Measurements from ENCODE around the gene SPTLC2. TPM values are rescaled to one million over a fixed set of nuclear protein-coding genes. Genes with fewer than 3 reads are reported as not detected.
A peak's percentile ranks its signal among the peaks of the same experiment; 100 is the strongest.

Gene SPTLC2
- total RNA-seq, 1 donor from 2014 or later: 23.1 TPM

DNA sequence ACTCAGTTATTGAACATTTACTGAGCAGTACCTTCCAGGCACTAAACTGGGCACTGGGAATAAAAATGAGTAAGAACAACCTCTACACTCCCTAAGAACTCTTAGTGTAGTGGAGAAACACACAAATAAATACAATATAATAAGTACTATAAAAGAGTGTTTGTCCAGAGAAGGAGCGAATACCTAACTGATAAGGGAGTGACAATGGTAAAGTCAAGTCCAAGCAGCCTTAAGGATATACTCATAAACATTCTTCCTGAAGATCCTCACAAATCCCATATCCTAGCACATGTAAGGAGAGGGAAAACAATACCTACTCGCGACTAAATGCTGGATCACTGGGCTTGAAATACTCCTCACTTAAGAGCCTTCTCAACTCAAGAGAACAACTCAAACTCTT is 32.8 kb downstream of the SPTLC2 start:
- no peaks in the 10 kb centered on the region for H3K27me3 ChIP-seq
- TF ChIP-seq, protein P1, sequence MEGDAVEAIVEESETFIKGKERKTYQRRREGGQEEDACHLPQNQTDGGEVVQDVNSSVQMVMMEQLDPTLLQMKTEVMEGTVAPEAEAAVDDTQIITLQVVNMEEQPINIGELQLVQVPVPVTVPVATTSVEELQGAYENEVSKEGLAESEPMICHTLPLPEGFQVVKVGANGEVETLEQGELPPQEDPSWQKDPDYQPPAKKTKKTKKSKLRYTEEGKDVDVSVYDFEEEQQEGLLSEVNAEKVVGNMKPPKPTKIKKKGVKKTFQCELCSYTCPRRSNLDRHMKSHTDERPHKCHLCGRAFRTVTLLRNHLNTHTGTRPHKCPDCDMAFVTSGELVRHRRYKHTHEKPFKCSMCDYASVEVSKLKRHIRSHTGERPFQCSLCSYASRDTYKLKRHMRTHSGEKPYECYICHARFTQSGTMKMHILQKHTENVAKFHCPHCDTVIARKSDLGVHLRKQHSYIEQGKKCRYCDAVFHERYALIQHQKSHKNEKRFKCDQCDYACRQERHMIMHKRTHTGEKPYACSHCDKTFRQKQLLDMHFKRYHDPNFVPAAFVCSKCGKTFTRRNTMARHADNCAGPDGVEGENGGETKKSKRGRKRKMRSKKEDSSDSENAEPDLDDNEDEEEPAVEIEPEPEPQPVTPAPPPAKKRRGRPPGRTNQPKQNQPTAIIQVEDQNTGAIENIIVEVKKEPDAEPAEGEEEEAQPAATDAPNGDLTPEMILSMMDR (IDR thresholded peaks at IDR 0.05): no peak
- no peak for TF ChIP-seq POLR2AphosphoS5 (IDR thresholded peaks at IDR 0.05; ENCODE audit: insufficient read depth in 1 of 2, low read depth in 1 of 2)
- TF ChIP-seq POLR2A (IDR thresholded peaks at IDR 0.05): no peak
- no peak for DNase-seq (ENCODE audit: extremely low spot score in 2 of 2)
- H3K4me1 ChIP-seq: peaks cover 45% of the 10 kb centered on the region
- H3K4me3 ChIP-seq: no peak overlapping the region
- intact Hi-C loops (cut with DNase I): no loop called here
- H3K9me3 ChIP-seq: no peaks in the 10 kb centered on the region
- no peak overlapping the region for H3K27ac ChIP-seq
- H3K36me3 ChIP-seq: no peaks in the 10 kb centered on the region

DNA sequence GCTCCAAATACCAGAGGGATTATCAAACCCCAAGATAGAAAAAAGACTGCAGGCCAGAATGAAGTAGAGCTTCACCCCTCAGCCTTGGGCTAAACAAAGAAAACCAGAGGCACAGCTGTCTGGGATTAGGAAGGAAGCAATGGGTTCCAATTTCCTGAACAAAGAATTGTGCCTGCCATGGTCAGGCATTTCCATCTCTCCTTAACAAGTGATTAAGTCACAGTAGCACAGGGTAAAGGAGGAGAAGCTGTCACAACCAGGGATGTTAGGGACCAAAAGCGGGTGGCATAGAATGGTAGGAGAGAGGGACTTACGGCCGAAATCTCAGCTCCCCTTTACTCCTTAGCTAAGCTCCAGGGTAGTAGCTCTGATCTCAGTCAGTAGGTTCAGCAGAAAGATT is 33.9 kb downstream of the SPTLC2 start:
- no peak overlapping the region for H3K27ac ChIP-seq
- no peaks in the 10 kb centered on the region for H3K9me3 ChIP-seq
- H3K4me3 ChIP-seq: no peak overlapping the region
- no peaks in the 10 kb centered on the region for H3K36me3 ChIP-seq
- intact Hi-C loops (cut with DNase I): no loop called here
- H3K27me3 ChIP-seq: no peaks in the 10 kb centered on the region
- TF ChIP-seq, protein P1 (IDR thresholded peaks at IDR 0.05): no peak
- no peak for TF ChIP-seq POLR2AphosphoS5 (IDR thresholded peaks at IDR 0.05; ENCODE audit: insufficient read depth in 1 of 2, low read depth in 1 of 2)
- no peak for TF ChIP-seq POLR2A (IDR thresholded peaks at IDR 0.05)
- DNase-seq (ENCODE audit: extremely low spot score in 2 of 2): no peak
- peaks cover 45% of the 10 kb centered on the region for H3K4me1 ChIP-seq

DNA sequence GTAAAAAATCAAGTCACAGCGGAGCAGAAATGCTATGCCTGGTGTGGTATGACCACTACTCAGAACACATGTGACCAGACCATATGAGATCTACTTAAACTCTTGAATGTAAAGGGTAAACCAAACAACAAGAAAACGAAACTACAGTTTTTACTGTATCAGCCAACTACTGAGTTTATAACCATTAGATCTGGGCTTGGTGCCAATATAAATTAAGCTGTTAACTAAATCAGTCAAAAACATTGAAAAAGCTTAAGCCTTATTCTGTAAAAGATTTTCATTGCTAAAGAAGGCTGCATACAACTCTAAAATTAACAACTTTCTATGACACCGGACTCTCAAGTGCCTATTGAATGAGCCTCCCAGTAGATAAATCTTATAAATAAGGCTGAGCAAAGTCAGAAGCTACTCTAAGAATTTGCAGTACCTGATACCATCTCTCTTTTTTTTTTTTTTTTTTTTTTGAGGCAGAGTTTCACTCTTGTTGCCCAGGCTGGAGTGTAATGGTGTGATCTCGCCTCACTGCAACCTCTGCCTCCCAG is 35.4 kb downstream of the SPTLC2 start:
- intact Hi-C loops (cut with DNase I): no loop called here
- no peaks in the 10 kb centered on the region for H3K27me3 ChIP-seq
- TF ChIP-seq POLR2AphosphoS5 (IDR thresholded peaks at IDR 0.05; ENCODE audit: insufficient read depth in 1 of 2, low read depth in 1 of 2) (no peak), POLR2A (IDR thresholded peaks at IDR 0.05) (no peak)
- TF ChIP-seq, protein P1 (IDR thresholded peaks at IDR 0.05): no peak
- peak overlapping the region; percentile 18 for H3K27ac ChIP-seq
- H3K36me3 ChIP-seq: no peaks in the 10 kb centered on the region
- no peaks in the 10 kb centered on the region for H3K9me3 ChIP-seq
- H3K4me3 ChIP-seq: peak overlapping the region in 1 of 2 donors; percentile 4
- H3K4me1 ChIP-seq: peaks cover 45% of the 10 kb centered on the region
- no peak for DNase-seq (ENCODE audit: extremely low spot score in 2 of 2)

DNA sequence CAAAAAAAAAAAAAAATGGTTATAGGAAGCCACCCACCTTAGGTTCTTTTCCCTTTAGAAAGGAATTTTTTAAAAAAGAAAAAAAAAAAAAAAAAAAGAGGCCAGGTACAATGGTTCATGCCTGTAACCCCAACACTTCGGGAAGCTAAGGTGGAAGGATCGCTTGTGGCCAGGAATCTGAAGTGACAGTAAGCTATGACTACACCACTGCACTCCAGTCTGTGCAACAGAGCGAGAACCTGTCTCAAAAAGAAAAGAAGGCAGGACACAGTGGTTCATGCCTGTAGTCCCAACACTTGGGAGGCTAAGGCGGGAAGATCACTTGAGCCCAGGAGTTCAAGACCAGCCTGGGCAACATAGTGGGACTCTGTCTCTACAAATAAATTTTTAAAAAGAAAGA is 36.0 kb downstream of the SPTLC2 start:
- H3K9me3 ChIP-seq: no peaks in the 10 kb centered on the region
- TF ChIP-seq POLR2A (IDR thresholded peaks at IDR 0.05) (no peak), POLR2AphosphoS5 (IDR thresholded peaks at IDR 0.05; ENCODE audit: insufficient read depth in 1 of 2, low read depth in 1 of 2) (no peak)
- TF ChIP-seq, protein P1 (IDR thresholded peaks at IDR 0.05): no peak
- intact Hi-C loops (cut with DNase I): no loop called here
- peak overlapping the region; percentile 18 for H3K27ac ChIP-seq
- no peaks in the 10 kb centered on the region for H3K27me3 ChIP-seq
- no peaks in the 10 kb centered on the region for H3K36me3 ChIP-seq
- H3K4me1 ChIP-seq: peaks cover 44% of the 10 kb centered on the region
- no peak for DNase-seq (ENCODE audit: extremely low spot score in 2 of 2)
- no peak overlapping the region for H3K4me3 ChIP-seq

DNA sequence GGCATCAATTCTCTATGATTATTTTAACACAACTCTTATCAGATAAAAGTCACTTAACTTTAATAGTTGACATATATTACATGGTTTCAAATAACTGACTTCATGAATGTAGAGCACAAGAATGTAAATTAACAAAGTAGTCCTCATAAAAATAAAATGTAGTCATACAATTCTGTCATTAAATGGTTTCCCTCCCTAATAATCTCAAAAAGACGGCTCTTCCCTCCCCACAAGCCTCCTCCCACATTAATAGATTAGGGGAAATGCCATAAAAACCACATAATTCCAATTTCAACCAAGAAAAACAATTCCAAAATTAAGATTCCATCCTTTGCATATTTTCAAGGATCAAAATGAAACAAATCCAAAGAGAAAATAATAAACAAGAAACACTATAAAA is 36.7 kb downstream of the SPTLC2 start:
- Histone ChIP-seq H3K27ac (no peak overlapping the region), H3K36me3 (no peaks in the 10 kb centered on the region), H3K9me3 (no peaks in the 10 kb centered on the region), H3K4me1 (peaks cover 38% of the 10 kb centered on the region), H3K27me3 (no peaks in the 10 kb centered on the region), H3K4me3 (no peak overlapping the region)
- intact Hi-C loops (cut with DNase I): no loop called here
- no peak for DNase-seq (ENCODE audit: extremely low spot score in 2 of 2)
- TF ChIP-seq POLR2A (IDR thresholded peaks at IDR 0.05): no peak
- TF ChIP-seq, protein P1 (IDR thresholded peaks at IDR 0.05): no peak
- TF ChIP-seq POLR2AphosphoS5 (IDR thresholded peaks at IDR 0.05; ENCODE audit: insufficient read depth in 1 of 2, low read depth in 1 of 2): no peak
